ENCODE results near the gene TKTL2.
"Not testable (repeated sequence)": the region's sequence is repeated elsewhere in the genome, so short reads cannot be mapped to it uniquely, and the experiment has no call there.

Gene TKTL2

DNA sequence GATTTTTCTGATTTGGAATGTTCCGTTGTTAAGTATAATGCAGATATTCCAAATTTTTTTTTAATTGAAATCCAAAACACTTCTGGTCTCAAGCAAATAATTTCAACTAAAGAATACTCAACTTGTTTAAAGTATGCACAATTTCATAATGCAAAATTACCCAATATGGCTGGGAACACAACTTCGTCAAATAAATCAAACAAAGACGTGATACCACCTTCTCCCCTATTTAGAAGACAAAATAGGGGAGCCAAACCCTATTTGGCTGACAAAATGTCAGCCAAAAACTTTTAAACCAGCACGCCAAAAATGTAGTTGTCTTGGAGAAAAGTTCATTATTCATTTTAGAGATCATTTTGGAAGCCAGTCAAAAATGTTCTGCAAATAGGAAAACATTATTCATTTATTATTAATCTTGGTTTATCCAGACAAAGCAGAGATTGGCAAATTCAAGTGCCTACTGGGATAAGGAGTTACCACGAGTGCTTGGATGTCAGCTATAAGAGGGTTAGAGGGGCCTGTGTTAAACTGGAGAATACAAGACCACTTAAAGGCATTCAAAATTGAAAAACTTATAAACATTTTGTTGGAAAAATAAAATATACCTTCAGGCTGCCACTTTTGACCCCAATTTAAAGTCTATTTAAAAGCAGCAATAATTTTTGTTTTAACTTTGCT, 3.3 kb upstream of the TKTL2 start:
- no peaks in the 10 kb centered on the region for H3K9me3 Mint-ChIP-seq
- no peak overlapping the region for H3K4me3 Mint-ChIP-seq
- H3K27me3 Mint-ChIP-seq: no peaks in the 10 kb centered on the region
- DNase-seq (ENCODE audit: low spot score in 2 of 2) (no peak), ATAC-seq (ENCODE audit: low read depth) (no peak)
- H3K4me1 Mint-ChIP-seq: peaks cover 2% of the 10 kb centered on the region
- H3K36me3 Mint-ChIP-seq: no peaks in the 10 kb centered on the region
- no peak overlapping the region for H3K27ac Mint-ChIP-seq

- DNase-seq (ENCODE audit: low spot score in 2 of 2) (no peak), ATAC-seq (ENCODE audit: low read depth) (no peak)
These were observed 473 bp upstream of the TKTL2 start for GRCh38 chr4:163474027-163474426.

DNA sequence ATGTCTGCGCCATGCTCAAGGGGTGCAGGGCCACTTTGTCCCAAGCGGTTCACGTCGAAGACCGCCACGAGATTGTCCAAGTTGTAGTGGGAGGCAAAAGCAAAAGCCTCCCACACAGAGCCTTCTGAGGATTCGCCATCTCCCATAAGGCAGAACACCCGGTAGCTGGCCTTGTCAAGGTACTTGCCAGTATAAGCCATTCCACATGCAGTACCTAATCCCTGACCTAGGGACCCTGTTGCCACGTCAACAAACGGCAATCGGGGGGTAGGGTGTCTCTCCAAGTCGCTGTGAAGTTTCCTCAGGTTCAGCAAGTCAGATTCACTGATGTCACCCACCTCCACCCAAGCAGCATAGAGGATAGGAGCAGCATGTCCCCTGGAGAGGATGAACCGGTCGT, 424 bp downstream of the TKTL2 start:
- DNase-seq (ENCODE audit: low spot score in 2 of 2): no peak
- Mint-ChIP-seq H3K9me3 (no peaks in the 10 kb centered on the region), H3K27me3 (peaks cover under 1% of the 10 kb centered on the region), H3K36me3 (no peaks in the 10 kb centered on the region), H3K4me3 (no peak overlapping the region), H3K4me1 (no peaks in the 10 kb centered on the region), H3K27ac (no peak overlapping the region)
- no peak for ATAC-seq (ENCODE audit: low read depth)

More at GRCh38 chr4:163474027-163474426, 473 bp upstream of the TKTL2 start:
- Mint-ChIP-seq H3K27me3 (no peaks in the 10 kb centered on the region), H3K4me1 (no peaks in the 10 kb centered on the region), H3K27ac (no peak overlapping the region), H3K4me3 (no peak overlapping the region), H3K36me3 (no peaks in the 10 kb centered on the region), H3K9me3 (no peaks in the 10 kb centered on the region)

- DNase-seq (ENCODE audit: low spot score in 2 of 2) (no peak), ATAC-seq (ENCODE audit: low read depth) (no peak)
- Mint-ChIP-seq H3K27ac (no peak overlapping the region), H3K36me3 (no peaks in the 10 kb centered on the region), H3K4me1 (no peaks in the 10 kb centered on the region), H3K9me3 (no peaks in the 10 kb centered on the region), H3K4me3 (no peak overlapping the region), H3K27me3 (peaks cover 2% of the 10 kb centered on the region)
These were observed 3.2 kb downstream of the TKTL2 start for GRCh38 chr4:163470391-163470790.

GRCh38 chr4:163467082-163467770, 6.3 kb downstream of the TKTL2 start:
- no peaks in the 10 kb centered on the region for H3K36me3 Mint-ChIP-seq
- ATAC-seq (ENCODE audit: low read depth) (no peak), DNase-seq (ENCODE audit: low spot score in 2 of 2) (no peak)
- no peak overlapping the region for H3K27ac Mint-ChIP-seq
- H3K4me3 Mint-ChIP-seq: no peak overlapping the region
- peaks cover 2% of the 10 kb centered on the region for H3K27me3 Mint-ChIP-seq
- no peaks in the 10 kb centered on the region for H3K4me1 Mint-ChIP-seq
- H3K9me3 Mint-ChIP-seq: no peaks in the 10 kb centered on the region

GRCh38 chr4:163462556-163462955, 11.0 kb downstream of the TKTL2 start:
- no peak for ATAC-seq (ENCODE audit: low read depth)
- no peaks in the 10 kb centered on the region for H3K36me3 Mint-ChIP-seq
- H3K9me3 Mint-ChIP-seq: no peaks in the 10 kb centered on the region
- H3K4me1 Mint-ChIP-seq: no peaks in the 10 kb centered on the region
- no peak for DNase-seq (ENCODE audit: low spot score in 2 of 2)
- no peaks in the 10 kb centered on the region for H3K27me3 Mint-ChIP-seq
- no peak overlapping the region for H3K4me3 Mint-ChIP-seq
- H3K27ac Mint-ChIP-seq: no peak overlapping the region

DNA sequence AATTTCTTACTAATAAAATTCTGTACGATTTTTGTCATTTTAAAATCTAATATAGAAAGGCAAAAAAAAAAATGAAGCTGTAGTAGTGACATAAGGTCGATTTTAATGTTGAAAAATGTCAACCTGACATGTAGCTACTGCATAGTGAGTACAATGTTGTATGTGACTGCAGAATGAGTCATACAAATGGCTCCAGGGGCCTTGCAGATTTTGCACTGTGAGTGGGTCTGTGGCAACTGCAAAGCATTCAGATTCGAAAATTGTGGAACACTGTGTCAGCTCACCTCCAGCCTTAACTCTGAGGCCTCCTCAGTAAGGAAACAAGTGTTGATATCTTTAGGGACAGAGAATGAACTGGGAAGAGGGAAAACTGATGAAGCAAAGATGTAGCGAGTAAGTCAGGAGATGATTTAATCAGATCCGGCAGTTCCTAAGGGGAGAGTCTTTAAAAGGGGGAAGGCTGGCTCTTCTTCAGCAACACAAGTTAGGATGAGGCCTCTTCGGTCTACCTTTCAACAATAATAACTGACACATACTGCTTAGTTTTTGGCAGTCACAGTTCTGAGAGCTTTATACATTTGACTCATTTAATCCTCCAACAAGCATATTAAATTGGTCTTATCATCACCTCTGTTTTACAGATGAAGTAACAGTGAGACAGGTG, 24.9 kb downstream of the TKTL2 start:
- Mint-ChIP-seq H3K4me3 (no peak overlapping the region), H3K27ac (no peak overlapping the region), H3K36me3 (no peaks in the 10 kb centered on the region), H3K27me3 (peaks cover 2% of the 10 kb centered on the region), H3K4me1 (peaks cover 5% of the 10 kb centered on the region), H3K9me3 (peaks cover 2% of the 10 kb centered on the region)
- ATAC-seq (ENCODE audit: low read depth) (no peak), DNase-seq (ENCODE audit: low spot score in 2 of 2) (no peak)

DNA sequence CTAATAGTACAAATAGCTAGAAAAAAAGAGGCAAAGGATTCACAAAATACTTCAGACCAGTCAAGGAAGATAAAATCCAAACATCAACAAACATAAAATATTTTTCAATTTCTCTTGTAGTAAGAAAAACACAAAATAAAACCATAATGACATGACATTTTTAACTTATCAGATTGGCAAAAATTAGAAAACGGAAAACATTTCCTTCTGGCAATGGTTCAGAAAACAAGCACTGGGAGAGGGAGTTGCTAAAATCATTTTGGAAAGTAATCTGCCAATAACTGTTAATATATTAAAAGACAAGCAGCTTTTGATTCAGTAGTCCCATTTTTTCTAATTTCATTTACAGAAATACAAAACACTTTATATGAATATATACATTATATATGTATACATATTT, 26.1 kb downstream of the TKTL2 start:
- Mint-ChIP-seq H3K27ac (no peak overlapping the region), H3K36me3 (no peaks in the 10 kb centered on the region), H3K4me1 (peaks cover 5% of the 10 kb centered on the region), H3K27me3 (peaks cover 2% of the 10 kb centered on the region), H3K9me3 (peaks cover 2% of the 10 kb centered on the region), H3K4me3 (no peak overlapping the region)
- DNase-seq (ENCODE audit: low spot score in 2 of 2): no peak
- no peak for ATAC-seq (ENCODE audit: low read depth)

GRCh38 chr4:163447023-163447422, 26.5 kb downstream of the TKTL2 start:
- H3K36me3 Mint-ChIP-seq; H3K9me3 Mint-ChIP-seq; H3K27me3 Mint-ChIP-seq; H3K4me3 Mint-ChIP-seq; DNase-seq (ENCODE audit: low spot score in 2 of 2); ATAC-seq (ENCODE audit: low read depth); H3K27ac Mint-ChIP-seq; H3K4me1 Mint-ChIP-seq: not testable (repeated sequence)

- no peaks in the 10 kb centered on the region for H3K4me1 Mint-ChIP-seq
- no peak overlapping the region for H3K27ac Mint-ChIP-seq
- H3K9me3 Mint-ChIP-seq: peaks cover 2% of the 10 kb centered on the region
- DNase-seq (ENCODE audit: low spot score in 2 of 2): no peak
- no peak for ATAC-seq (ENCODE audit: low read depth)
- H3K4me3 Mint-ChIP-seq: no peak overlapping the region
- no peaks in the 10 kb centered on the region for H3K36me3 Mint-ChIP-seq
- H3K27me3 Mint-ChIP-seq: peaks cover 2% of the 10 kb centered on the region
These were observed 33.5 kb downstream of the TKTL2 start for GRCh38 chr4:163440040-163440439.
